Measurements from ENCODE around the gene SBSN. TPM values are rescaled to one million over a fixed set of nuclear protein-coding genes. Genes with fewer than 3 reads are reported as not detected.

The SBSN gene
- total RNA-seq, 1 donor from 2014 or later, result not detected

GRCh38 chr19:35531291-35531690 is 3.2 kb upstream of the SBSN start:
- intact Hi-C loops (cut with micrococcal nuclease), result no loop called here
- DNase-seq, result no peak
- Mint-ChIP-seq H3K27me3 (peaks cover 34% of the 10 kb centered on the region), H3K36me3 (ENCODE audit: low read depth) (no peaks in the 10 kb centered on the region), H3K9me3 (no peaks in the 10 kb centered on the region), H3K27ac (no peak overlapping the region), H3K4me3 (no peak overlapping the region), H3K4me1 (peaks cover 5% of the 10 kb centered on the region)

- no peaks in the 10 kb centered on the region for H3K9me3 Mint-ChIP-seq
- H3K27ac Mint-ChIP-seq, result no peak overlapping the region
- H3K36me3 Mint-ChIP-seq (ENCODE audit: low read depth), result no peaks in the 10 kb centered on the region
- peaks cover 5% of the 10 kb centered on the region for H3K4me1 Mint-ChIP-seq
- H3K4me3 Mint-ChIP-seq, result no peak overlapping the region
- intact Hi-C loops (cut with micrococcal nuclease), result no loop called here
- H3K27me3 Mint-ChIP-seq, result peaks cover 30% of the 10 kb centered on the region
- no peak for DNase-seq
These were observed 1.4 kb upstream of the SBSN start for GRCh38 chr19:35529241-35530218.

GRCh38 chr19:35525873-35526272 is 2.2 kb downstream of the SBSN start:
- H3K27ac Mint-ChIP-seq, result no peak overlapping the region
- H3K36me3 Mint-ChIP-seq (ENCODE audit: low read depth), result no peaks in the 10 kb centered on the region
- H3K4me1 Mint-ChIP-seq, result no peaks in the 10 kb centered on the region
- peaks cover 11% of the 10 kb centered on the region for H3K27me3 Mint-ChIP-seq
- H3K4me3 Mint-ChIP-seq, result no peak overlapping the region
- intact Hi-C loops (cut with micrococcal nuclease), result no loop called here
- no peaks in the 10 kb centered on the region for H3K9me3 Mint-ChIP-seq
- DNase-seq, result no peak

GRCh38 chr19:35524181-35524837 is 3.8 kb downstream of the SBSN start:
- DNase-seq, result no peak
- no peaks in the 10 kb centered on the region for H3K9me3 Mint-ChIP-seq
- H3K36me3 Mint-ChIP-seq (ENCODE audit: low read depth), result no peaks in the 10 kb centered on the region
- H3K4me3 Mint-ChIP-seq, result no peak overlapping the region
- intact Hi-C loops (cut with micrococcal nuclease), result no loop called here
- no peak overlapping the region for H3K27ac Mint-ChIP-seq
- H3K4me1 Mint-ChIP-seq, result no peaks in the 10 kb centered on the region
- peaks cover 10% of the 10 kb centered on the region for H3K27me3 Mint-ChIP-seq

GRCh38 chr19:35522745-35523327 is 5.3 kb downstream of the SBSN start:
- no peak overlapping the region for H3K27ac Mint-ChIP-seq
- no peaks in the 10 kb centered on the region for H3K36me3 Mint-ChIP-seq (ENCODE audit: low read depth)
- intact Hi-C loops (cut with micrococcal nuclease), result no loop called here
- no peak for DNase-seq
- H3K27me3 Mint-ChIP-seq, result peaks cover 4% of the 10 kb centered on the region
- H3K4me1 Mint-ChIP-seq, result no peaks in the 10 kb centered on the region
- H3K9me3 Mint-ChIP-seq, result no peaks in the 10 kb centered on the region
- no peak overlapping the region for H3K4me3 Mint-ChIP-seq

- H3K4me1 Mint-ChIP-seq, result no peaks in the 10 kb centered on the region
- H3K36me3 Mint-ChIP-seq (ENCODE audit: low read depth), result no peaks in the 10 kb centered on the region
- H3K27ac Mint-ChIP-seq, result no peak overlapping the region
- peaks cover 6% of the 10 kb centered on the region for H3K27me3 Mint-ChIP-seq
- intact Hi-C loops (cut with micrococcal nuclease), result no loop called here
- no peak for DNase-seq
- no peaks in the 10 kb centered on the region for H3K9me3 Mint-ChIP-seq
- H3K4me3 Mint-ChIP-seq, result no peak overlapping the region
These were observed 6.9 kb downstream of the SBSN start for GRCh38 chr19:35521124-35521743.

GRCh38 chr19:35519291-35519690 is 8.8 kb downstream of the SBSN start:
- Mint-ChIP-seq H3K4me1 (no peaks in the 10 kb centered on the region), H3K4me3 (no peak overlapping the region), H3K27me3 (peaks cover 8% of the 10 kb centered on the region), H3K27ac (no peak overlapping the region), H3K9me3 (no peaks in the 10 kb centered on the region), H3K36me3 (ENCODE audit: low read depth) (no peaks in the 10 kb centered on the region)
- DNase-seq, result no peak
- intact Hi-C loops (cut with micrococcal nuclease), result no loop called here

- Mint-ChIP-seq H3K4me3 (no peak overlapping the region), H3K4me1 (no peaks in the 10 kb centered on the region), H3K9me3 (no peaks in the 10 kb centered on the region), H3K27me3 (peaks cover 11% of the 10 kb centered on the region), H3K27ac (no peak overlapping the region), H3K36me3 (ENCODE audit: low read depth) (no peaks in the 10 kb centered on the region)
- intact Hi-C loops (cut with micrococcal nuclease), result no loop called here
- no peak for DNase-seq
These were observed 9.8 kb downstream of the SBSN start for GRCh38 chr19:35518313-35518712.

GRCh38 chr19:35517342-35517741 is 10.8 kb downstream of the SBSN start:
- peaks cover 17% of the 10 kb centered on the region for H3K27me3 Mint-ChIP-seq
- intact Hi-C loops (cut with micrococcal nuclease), result no loop called here
- no peaks in the 10 kb centered on the region for H3K4me1 Mint-ChIP-seq
- DNase-seq, result no peak
- no peak overlapping the region for H3K27ac Mint-ChIP-seq
- H3K36me3 Mint-ChIP-seq (ENCODE audit: low read depth), result no peaks in the 10 kb centered on the region
- H3K9me3 Mint-ChIP-seq, result no peaks in the 10 kb centered on the region
- no peak overlapping the region for H3K4me3 Mint-ChIP-seq

- intact Hi-C loops (cut with micrococcal nuclease), result no loop called here
- no peaks in the 10 kb centered on the region for H3K4me1 Mint-ChIP-seq
- H3K27ac Mint-ChIP-seq, result no peak overlapping the region
- DNase-seq, result no peak
- H3K4me3 Mint-ChIP-seq, result no peak overlapping the region
- H3K36me3 Mint-ChIP-seq (ENCODE audit: low read depth), result no peaks in the 10 kb centered on the region
- no peaks in the 10 kb centered on the region for H3K9me3 Mint-ChIP-seq
- H3K27me3 Mint-ChIP-seq, result peaks cover 19% of the 10 kb centered on the region
These were observed 11.8 kb downstream of the SBSN start for GRCh38 chr19:35516310-35516709.

- Mint-ChIP-seq H3K27me3 (peaks cover 32% of the 10 kb centered on the region), H3K4me1 (peaks cover 7% of the 10 kb centered on the region), H3K36me3 (ENCODE audit: low read depth) (no peaks in the 10 kb centered on the region), H3K9me3 (no peaks in the 10 kb centered on the region), H3K27ac (no peak overlapping the region), H3K4me3 (no peak overlapping the region)
- DNase-seq, result no peak
- intact Hi-C loops (cut with micrococcal nuclease), result loop anchor here (5.0 kb wide), 1 partner anchor 33 kb away; the partner anchor contains the start of gene TMEM147
These were observed 13.8 kb downstream of the SBSN start for GRCh38 chr19:35514282-35514809.

- Mint-ChIP-seq H3K36me3 (ENCODE audit: low read depth) (no peaks in the 10 kb centered on the region), H3K9me3 (no peaks in the 10 kb centered on the region), H3K27me3 (peaks cover 36% of the 10 kb centered on the region), H3K27ac (no peak within 1 kb of the TSS), H3K4me3 (no peak within 1 kb of the TSS), H3K4me1 (peaks cover 9% of the 10 kb centered on the region)
- no peak for DNase-seq
- intact Hi-C loops (cut with micrococcal nuclease), result loop anchor here (5.0 kb wide), 1 partner anchor 34 kb away; the partner anchor contains the start of gene TMEM147
These were observed 14.4 kb downstream of the SBSN start, which contains the start of gene DMKN for GRCh38 chr19:35513628-35514281. DMKN (minus strand) TSS chr19:35513649; CDS start chr19:35513475, 174 bp downstream.

All from activated CD4-positive, alpha-beta T cell treated with anti-CD3 and anti-CD28 coated beads, Interleukin-2, amount 10 ng/mL, durations not matched to agents 24 days and 14 days (primary cell).